Frontal cortex (tissue), 4 donors: Measurements from ENCODE around the gene CELF4. TPM values are rescaled to one million over a fixed set of nuclear protein-coding genes. Genes with fewer than 3 reads are reported as not detected.

ENCODE experiments used
- DNase-seq, 2 donors: peaks; one replicate each; pipeline ENCODE4 v3.0.0; 2012; ENCODE audit warnings: low spot score in 2 of 2
- FAIRE-seq: peaks from 2 replicates; lab custom pipeline; 2012; peaks lifted over from hg19 to GRCh38; lab: Jason Lieb, UNC
- total RNA-seq: library from RNA; depleted of rRNA; stranded (reverse); fragments of >200 nt; gene quantifications from one replicate; pipeline ENCODE4 v1.2.3, GENCODE V29; 2014
- donor health status: control.
- donor health status: control.
- donor health status: control.

The CELF4 gene
- total RNA-seq, 1 donor from 2014 or later: 92.9 TPM

DNA sequence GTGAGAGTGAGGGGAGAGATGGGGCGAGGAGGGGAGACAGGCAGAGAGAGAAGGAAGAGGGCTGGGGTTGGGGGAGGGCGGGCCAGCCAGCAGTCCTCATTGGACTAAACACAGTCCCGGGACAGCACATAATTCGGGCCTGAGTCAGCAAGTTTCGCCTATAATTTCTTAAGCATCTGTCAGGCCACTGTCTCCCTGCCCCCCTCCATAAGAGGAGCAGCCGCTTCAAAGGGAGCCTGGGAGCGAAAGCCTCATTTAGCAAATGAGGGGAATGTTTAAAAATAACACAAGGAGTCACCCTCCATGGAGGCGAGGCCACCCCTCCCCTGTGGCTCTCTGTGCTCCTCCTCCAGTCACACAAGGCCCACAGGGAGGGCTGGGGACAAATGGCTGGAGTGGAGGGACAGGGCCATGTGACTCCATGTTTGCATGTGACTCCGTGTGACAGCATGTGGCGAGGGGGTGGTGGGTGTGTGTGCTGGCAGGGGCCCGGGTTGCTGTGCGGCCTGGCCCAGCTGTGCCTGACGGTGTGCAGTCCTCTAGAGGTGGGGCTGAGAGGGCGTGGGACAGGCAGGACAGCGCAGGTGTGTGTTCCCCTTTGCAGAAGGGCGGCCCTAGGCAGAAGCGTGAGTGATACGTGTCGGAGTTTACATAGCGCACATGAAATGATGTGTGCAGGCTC is 162.4 kb downstream of the CELF4 start:
- DNase-seq: peak in 1 of 2 donors; percentile 48

DNA sequence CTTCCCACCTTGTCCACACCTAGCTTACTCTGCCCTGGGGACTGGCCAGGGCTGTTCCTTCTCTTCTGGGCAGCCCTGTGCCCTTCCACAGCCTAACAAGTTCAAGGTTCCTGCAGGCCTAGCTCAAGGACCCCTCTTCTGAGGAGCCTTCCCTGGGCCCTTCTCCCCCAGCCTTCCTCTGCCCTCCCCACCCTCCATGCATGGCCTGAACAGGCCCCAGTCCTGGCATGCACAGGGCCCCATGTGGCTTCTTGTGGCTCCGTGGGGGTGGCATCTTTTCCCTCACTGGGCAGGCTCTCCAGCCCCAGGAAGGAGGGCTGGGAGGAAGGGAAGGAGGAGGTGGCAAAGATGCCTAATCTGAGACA is 162.9 kb downstream of the CELF4 start:
- DNase-seq (no peak), FAIRE-seq (no peak)

More for the DNA sequence above, 162.4 kb downstream of the CELF4 start:
- no peak for FAIRE-seq

DNA sequence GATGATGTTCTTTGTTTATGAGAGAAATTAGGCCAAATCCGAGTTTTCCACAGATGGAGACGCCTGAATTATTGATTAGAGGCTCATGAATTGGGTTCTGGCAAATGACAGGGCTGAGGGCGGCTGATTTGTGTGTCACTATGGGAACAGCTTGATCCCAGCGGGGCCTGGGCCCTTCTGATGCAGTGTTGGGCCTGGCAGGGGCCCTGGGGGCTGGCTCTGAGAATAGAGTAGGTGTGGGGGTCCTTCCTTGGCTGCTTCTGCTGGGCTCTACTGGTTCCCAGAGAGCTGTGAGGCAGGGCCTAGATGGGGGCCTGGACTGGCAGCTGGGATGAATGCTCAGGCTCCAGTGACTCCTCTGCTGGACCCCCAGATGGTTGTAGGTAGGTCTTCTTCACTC is 164.8 kb downstream of the CELF4 start:
- FAIRE-seq (no peak), DNase-seq (no peak)

DNA sequence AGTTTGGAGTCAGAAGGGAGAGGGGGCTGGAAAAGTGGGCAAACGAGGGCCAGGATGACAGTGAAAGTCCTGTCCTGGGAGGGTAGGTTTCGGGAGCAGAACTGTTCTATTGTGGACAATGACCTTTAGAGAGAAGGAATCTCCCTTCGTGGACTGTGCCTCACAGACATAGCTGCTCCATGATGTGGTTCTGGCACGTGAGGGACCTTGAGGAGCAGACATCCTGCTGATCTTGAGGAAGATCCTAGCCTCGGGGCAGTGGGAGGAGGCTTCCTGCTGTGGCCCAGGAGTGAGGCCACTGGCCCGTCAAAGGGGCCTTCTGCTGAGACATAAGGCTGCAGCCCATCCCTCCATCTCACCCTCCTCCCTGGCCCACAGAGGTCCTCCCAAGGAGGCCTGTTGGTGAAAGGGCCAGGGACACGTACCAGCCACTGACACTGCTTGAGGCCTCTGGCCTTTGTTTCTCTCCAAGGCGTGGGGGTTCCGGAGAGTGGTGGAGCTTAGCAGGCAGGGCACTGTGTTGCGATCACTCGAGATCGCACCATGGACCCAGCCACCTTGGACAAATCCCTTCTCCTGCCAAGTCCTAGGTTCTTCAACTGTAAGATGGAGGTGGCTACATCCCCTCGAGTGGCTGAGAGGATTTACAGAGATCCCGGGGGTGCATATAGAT is 167.2 kb downstream of the CELF4 start:
- FAIRE-seq (no peak), DNase-seq (no peak)

DNA sequence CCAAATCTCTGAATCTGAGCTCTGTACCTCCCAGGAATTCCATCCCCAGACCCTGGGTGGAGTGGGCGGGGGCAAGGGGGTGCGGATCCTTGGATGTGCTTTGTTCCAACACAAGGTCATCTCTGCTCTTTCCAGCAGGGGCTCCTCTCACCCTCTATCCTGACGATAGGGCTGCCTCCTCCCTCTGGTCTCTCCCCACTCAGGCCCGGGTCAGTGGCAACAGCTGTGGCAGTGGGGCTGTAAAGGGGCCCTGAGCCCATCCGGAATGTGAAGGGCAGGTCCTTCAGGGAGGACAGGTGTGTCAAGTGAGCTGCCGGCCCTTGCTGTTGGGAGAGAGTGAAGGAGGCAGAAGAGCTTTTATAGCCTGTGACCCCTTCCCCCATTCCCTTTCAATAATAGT is 167.8 kb downstream of the CELF4 start:
- no peak for DNase-seq

DNA sequence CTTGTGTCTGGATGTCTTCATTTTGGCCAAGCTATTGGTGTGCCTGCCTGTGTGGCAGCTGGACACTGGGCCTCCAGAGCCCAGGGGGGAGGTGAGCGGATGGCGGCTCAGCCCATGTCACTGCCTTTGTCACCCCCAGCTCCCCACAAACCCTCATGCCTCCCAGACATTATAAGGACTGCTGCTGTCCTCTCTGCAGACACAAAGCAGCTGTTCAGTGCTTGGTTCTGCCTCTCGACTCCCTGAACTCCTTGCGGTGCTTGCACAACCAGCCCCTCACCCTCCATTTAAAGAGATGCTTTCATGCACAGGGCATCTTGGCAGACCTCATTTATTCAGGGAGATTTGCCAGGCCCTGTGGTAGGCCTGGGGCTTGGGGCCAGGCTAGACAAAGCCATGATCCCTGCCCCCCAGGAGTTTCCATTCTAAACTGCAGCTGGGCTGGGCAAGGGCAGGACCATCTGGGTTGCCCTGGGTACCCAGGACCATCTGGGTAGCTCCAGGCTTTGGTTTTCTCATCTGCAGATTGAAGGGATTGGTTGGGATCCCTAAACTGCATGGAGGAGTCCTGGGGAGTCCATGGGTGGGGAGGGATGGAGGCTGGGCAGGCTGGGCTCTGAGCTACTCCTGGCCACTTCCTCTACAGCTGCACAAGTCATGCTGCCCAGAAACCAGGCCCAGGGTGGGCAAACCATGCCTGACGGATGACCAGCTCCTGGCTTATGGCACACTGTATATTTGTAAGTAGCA is 168.5 kb downstream of the CELF4 start:
- no peak for FAIRE-seq
- DNase-seq: no peak

More for the DNA sequence above, 167.8 kb downstream of the CELF4 start:
- FAIRE-seq: no peak

DNA sequence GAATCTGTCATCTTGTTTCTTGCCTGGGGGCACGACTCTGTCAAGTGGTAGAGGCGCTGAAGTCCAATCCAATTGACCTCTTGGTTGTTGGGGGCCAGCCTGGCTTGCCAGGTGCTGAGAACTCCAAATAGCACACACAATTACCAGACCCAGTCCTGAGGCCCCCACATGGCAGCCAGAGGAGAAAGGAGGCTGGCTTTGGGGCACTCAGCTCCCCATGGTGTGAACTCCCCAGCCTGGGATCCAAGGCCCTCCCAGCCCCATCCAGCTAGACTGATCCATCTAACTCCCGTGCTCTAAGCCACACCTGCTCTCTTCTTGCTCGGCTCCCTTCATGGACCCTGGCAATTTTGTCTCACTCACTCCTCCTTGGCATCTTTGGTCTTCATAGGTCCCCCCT is 170.0 kb downstream of the CELF4 start:
- no peak for DNase-seq
- no peak for FAIRE-seq

DNA sequence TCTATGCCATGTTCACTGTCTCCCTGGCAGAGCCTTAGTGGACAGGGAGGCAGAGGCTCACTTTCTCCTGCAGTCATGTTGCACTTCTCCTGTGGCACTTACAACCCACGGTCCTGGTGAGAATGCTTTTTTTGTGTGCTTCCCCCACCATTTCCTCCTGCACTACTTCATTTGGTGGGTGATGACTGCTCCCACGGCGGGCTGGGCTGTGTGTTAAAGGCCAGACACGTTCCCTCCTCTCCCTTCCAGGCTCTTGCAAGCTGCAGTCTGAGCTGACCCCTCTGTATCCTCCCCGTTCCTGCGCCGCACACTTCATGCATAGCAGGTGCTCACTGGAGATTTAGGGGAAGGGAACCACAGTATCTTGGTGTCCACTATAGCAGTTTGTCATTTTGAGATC is 170.5 kb downstream of the CELF4 start:
- DNase-seq (no peak), FAIRE-seq (no peak)

DNA sequence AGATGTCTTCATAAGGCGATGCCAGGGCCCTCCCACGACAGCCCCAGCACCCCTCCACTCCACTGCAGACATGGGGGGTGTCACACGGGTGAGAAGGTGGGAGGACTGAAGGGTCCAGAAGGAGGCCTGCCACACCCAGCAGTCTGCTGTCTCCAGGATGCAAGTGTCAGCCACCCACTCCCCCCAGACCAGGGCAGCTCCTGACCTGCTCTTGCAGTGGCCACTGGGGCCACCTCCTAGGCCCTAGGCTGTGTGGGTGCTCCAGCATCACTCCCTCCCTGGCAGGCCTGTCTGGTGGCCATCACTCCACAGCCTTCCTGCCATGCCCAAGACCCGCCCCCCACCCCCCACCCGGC is 171.0 kb downstream of the CELF4 start:
- DNase-seq (no peak), FAIRE-seq (no peak)

DNA sequence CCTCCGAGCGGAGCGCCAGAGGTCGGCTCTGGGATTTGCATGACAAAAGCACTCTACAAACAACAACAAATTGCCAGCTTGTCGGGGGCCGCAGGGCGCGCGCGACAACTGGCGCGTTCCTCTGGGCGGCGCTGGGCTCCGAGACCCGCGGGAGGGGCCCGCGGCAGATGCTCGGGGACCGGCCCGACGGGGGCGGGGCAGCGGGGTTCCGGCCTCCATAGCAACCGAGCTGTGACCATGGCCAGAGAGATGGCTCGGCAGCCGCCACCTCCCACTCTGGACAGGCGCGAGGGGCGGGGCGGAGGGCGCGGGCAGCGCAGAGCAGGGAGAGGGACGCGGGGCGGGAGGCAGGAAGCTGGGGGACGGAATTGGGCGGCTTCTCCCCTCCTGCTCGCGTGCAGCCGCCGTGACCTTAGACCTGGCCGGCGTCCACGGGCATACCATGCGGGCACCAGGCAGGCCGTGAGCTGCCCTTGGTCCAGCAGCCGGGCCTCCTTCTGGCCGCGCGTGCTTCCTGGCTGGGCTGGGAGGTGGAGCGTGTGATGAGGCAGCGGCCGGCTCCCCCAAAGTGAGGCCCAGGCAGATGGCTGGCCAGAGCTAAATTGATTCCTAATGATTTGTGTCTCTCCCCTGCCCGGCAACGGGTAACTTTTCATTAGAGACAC is 171.5 kb downstream of the CELF4 start:
- DNase-seq: peak; percentile 90 to 93
- no peak for FAIRE-seq

DNA sequence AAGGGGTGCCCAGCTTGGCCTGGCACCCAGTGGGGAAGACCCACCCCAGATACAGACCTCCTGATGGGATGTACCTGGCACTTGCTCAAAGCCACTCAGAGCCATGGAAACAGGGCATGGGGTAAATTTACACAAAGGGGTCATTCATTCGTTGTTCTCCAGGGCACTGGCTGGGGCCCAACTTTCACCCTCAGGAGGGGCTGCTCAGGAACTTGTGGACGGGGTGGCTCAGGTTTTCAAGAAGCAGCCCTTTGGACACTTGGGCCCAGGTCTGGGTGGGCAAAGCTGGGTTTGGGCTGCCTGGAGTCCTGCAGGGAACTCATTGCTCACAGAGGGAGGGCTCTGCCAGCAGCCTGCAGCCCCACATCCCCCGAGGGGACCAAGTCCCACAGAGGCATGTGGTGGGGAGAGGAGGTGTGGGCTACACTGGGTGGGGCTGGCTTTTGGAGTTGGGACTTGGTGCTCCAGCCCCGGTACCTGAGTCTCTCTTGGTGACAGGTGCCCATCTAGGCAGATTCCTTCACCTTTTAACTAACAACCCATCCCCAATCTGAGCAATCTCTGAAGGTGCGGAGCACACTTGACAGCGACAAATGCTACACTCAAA is 172.3 kb downstream of the CELF4 start:
- DNase-seq: peak in 1 of 2 donors; percentile 54

DNA sequence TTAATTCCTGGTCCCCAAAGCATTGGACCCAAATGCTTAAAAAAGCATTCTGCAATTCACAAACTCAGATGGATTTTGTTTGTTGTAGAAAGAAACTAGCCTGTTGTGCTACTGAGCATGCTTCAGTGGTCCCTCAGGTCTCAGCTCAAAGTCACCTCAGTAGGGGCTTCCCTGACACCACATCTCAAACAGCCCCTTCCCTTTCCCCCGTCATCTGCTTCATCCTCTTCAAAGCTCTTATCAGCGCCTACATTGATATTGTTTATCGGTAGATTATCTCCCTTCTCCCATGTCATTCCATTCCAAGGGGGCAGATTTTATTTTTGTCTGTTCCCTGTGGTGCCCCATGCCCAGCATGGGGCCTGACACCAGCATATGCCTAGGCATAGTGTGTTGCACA is 172.9 kb downstream of the CELF4 start:
- FAIRE-seq: no peak
- DNase-seq: no peak

More for the DNA sequence above, 172.3 kb downstream of the CELF4 start:
- FAIRE-seq: no peak

DNA sequence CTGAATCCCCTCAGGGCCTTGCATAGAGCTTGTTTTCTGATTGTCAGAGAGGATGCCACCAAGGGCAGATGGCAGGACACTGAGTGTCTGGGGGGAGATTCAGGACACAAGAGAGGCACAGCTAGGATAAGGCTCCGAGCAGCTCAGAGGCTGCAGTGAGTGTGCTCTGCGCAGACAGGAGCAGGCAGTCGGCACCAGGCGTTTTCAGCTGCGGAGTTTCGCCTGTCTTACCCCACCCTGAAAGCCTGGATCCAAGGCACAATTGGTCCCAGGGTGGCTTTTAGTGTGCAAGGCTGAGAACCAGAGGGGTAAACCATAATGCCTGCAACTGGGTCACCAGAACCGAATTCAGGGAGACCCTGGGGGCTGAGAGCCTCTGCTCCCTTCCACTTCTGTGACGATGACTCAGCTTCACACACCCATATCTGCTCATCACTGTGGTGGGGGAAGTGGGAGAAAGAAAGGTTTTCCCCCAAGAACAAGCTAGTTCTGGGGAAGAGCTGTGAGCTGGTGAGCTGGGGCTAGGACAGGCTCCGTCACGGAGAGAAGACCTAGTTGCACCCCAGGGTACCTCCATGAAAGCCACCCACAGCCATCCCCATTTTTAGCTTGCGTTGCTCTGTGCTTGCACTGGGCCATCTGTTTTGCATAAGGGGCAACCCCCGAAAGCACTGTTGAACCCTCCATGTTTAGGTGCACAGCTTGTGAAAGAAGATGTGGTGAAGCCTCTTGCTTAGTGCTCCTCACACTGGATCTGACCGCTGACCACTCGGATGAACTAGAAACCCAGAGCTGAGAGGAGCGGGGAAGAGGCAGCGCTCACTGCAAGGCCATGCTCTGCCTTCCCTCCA is 173.7 kb downstream of the CELF4 start:
- DNase-seq: no peak
- FAIRE-seq: no peak

DNA sequence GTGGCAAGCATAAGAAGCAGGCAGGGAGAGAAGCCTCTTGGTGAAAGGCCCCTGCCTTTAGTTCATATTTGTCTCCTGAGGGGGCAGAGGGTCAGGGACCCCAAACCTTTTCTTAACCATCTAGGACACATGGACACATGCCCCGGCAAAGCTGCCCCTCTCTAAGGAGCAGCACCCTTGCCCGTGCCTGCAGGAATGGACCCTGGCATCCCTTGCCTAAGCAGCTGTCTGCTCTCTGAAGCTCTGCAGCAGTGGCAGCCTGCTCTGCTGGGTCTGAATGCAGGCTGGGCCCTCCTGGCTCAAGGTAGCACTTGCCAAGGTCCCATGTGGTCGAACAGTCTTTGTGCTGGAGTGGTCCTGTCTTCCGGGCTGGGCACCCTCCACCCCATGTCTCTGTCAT is 174.4 kb downstream of the CELF4 start:
- no peak for FAIRE-seq
- no peak for DNase-seq

DNA sequence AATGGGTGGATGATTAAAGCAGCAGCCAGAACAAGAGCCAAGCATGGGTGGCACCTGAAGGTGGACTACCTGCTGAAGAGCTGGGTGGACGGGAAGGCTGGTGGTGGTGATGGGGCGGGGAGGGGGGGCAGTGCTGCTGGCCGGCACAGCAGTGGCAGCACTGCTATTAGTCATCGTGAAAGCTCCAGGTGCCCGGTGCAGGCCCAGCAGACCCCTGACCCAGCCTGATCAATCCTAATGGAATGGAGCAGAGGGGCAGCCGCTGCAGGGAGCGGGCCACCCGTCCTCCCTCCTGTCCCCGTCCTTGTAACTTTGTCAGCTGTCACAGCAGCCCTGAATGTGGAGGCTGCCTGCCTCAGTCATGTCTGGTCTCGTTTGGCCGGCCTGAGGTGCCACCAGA is 174.9 kb downstream of the CELF4 start:
- DNase-seq: no peak
- no peak for FAIRE-seq

DNA sequence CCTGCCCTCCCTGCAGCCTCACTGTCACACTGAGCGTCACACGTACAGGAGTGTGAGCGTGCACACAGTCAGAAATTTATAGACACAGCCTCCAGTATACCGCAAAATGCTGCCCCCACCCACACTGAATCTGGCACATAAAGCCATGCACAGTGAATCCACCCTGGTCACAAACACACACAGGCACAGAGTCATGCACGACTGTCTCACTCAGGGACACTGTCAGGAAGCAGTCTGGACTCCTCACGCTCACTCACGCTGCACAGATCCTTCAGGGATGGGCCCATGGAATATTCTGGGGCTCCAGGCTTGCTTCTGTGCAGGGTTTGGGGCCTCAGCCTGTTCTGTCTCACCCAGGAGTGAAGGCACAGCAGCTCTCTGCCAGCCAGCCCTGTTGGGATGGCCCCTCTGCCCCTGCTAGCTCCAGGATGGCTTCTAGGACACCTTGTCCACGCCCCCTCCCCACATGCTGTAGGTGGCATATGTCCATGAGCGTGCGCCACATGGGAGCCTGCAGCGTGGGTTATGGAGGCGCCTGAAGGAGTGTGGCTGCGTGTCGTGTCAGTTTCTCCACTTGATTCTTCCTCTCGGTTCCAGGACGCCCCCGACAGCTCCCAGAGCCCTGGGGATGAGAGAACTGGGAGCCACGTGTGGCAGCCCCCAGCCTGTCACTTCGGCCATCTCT is 175.8 kb downstream of the CELF4 start:
- DNase-seq: no peak

DNA sequence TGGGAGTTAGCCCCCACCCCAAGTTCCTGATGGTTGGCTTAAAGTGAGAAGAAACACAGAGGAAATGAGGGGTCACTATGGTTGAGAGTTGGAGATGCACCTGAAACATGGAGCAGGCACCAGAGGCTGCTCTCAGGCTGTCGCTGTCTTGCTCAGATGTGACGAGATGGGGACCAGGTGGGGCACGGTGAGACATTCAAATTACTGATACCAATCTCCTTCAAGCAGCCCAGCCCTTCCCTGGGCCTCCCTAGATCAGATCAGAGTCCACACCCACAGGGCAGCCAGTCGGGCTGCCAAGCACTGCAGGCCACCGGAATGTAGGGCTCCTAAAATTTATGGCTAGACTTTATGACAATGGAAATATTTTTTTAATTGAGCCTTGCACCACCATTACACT is 176.6 kb downstream of the CELF4 start:
- DNase-seq: no peak
- no peak for FAIRE-seq

More for the DNA sequence above, 175.8 kb downstream of the CELF4 start:
- no peak for FAIRE-seq

DNA sequence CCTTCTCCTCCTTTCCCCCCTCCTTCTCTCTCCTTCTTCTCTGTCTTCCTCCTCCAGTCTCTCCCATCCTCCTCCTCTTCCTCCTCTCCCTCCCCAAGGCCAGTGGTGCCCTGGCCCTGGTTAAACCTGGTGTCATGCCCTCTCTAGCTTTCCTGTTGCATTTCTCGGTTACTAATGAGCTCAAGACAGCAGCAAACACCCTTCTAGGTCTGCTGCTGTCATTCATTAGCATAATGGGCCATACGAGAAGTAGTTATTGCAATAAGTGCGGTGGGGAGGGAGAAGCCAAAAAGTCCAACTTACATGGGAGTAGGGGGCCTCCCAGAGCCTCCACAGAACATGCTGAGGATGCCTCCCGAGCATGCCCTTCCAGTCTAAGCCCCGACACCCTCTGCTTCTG is 177.2 kb downstream of the CELF4 start:
- no peak for DNase-seq

More for the DNA sequence above, 177.2 kb downstream of the CELF4 start:
- no peak for FAIRE-seq
